GM23248 (cell line): ENCODE data around the gene CHCHD3.

ENCODE experiments used
- EZH2 ChIP-seq: fragments of 200-600 bp; sonication (generic); IDR thresholded peaks from 2 replicates; pipeline ENCODE4 v1.6.1; 2018; ENCODE audit warnings: antibody characterized with exemption, mild to moderate bottlenecking; ENCODE audit not compliant: insufficient read depth, poor library complexity, severe bottlenecking
- EZH2phosphoT487 ChIP-seq: fragments of 200-600 bp; sonication (generic); IDR thresholded peaks from 2 replicates; pipeline ENCODE4 v1.6.1; 2018; ENCODE audit warnings: antibody characterized with exemption, moderate library complexity, mild to moderate bottlenecking, low read depth; ENCODE audit not compliant: insufficient read depth

- TF ChIP-seq EZH2phosphoT487 (no peak), EZH2 (no peak)
Observed at GRCh38 chr7:132899833-132900232, 182.1 kb downstream of the CHCHD3 start.
